Parathyroid adenoma (tissue), 2 donors: ENCODE measurements around the gene ASTL.

Experiments
- H2AFZ ChIP-seq: fragments of 300-600 bp; sonication (generic); one replicate; pipeline ENCODE4 v1.7.0; 2017; ENCODE audit warnings: antibody characterized with exemption, mild to moderate bottlenecking
- H3K27ac ChIP-seq: fragments of 300-600 bp; sonication (generic); one replicate; pipeline ENCODE4 v1.7.0; 2017
- H3K27me3 ChIP-seq: fragments of 300-600 bp; sonication (generic); one replicate; pipeline ENCODE4 v1.7.0; 2017; ENCODE audit warnings: low read length; ENCODE audit not compliant: control insufficient read depth, insufficient read depth
- H3K36me3 ChIP-seq: fragments of 300-600 bp; sonication (generic); one replicate; pipeline ENCODE4 v1.7.0; 2017; ENCODE audit warnings: low read length; ENCODE audit not compliant: control insufficient read depth, insufficient read depth
- H3K4me1 ChIP-seq: fragments of 300-600 bp; sonication (generic); one replicate; pipeline ENCODE4 v1.7.0; 2017; ENCODE audit warnings: control low read depth
- H3K4me2 ChIP-seq: fragments of 300-600 bp; sonication (generic); one replicate; pipeline ENCODE4 v1.7.0; 2017; ENCODE audit warnings: low read length
- H3K4me3 ChIP-seq: fragments of 300-600 bp; sonication (generic); one replicate; pipeline ENCODE4 v1.7.0; 2017; ENCODE audit warnings: low read depth, low read length
- H3K79me2 ChIP-seq: fragments of 300-600 bp; sonication (generic); one replicate; pipeline ENCODE4 v1.7.0; 2017; ENCODE audit warnings: control low read depth
- H3K9ac ChIP-seq: fragments of 300-600 bp; sonication (generic); one replicate; pipeline ENCODE4 v1.7.0; 2017; ENCODE audit warnings: mild to moderate bottlenecking
- H3K9me3 ChIP-seq: fragments of 300-600 bp; sonication (generic); one replicate; pipeline ENCODE4 v1.7.0; 2017; ENCODE audit warnings: low read length; ENCODE audit not compliant: control insufficient read depth
- TF ChIP-seq, protein P1 (sequence below): fragments of 300-600 bp; sonication (generic); IDR thresholded peaks from one replicate; pipeline ENCODE4 v1.7.0; 2017; ENCODE audit warnings: antibody characterized with exemption, mild to moderate bottlenecking
- donor health status: primary hyperparathyroidism.

ASTL gene

DNA sequence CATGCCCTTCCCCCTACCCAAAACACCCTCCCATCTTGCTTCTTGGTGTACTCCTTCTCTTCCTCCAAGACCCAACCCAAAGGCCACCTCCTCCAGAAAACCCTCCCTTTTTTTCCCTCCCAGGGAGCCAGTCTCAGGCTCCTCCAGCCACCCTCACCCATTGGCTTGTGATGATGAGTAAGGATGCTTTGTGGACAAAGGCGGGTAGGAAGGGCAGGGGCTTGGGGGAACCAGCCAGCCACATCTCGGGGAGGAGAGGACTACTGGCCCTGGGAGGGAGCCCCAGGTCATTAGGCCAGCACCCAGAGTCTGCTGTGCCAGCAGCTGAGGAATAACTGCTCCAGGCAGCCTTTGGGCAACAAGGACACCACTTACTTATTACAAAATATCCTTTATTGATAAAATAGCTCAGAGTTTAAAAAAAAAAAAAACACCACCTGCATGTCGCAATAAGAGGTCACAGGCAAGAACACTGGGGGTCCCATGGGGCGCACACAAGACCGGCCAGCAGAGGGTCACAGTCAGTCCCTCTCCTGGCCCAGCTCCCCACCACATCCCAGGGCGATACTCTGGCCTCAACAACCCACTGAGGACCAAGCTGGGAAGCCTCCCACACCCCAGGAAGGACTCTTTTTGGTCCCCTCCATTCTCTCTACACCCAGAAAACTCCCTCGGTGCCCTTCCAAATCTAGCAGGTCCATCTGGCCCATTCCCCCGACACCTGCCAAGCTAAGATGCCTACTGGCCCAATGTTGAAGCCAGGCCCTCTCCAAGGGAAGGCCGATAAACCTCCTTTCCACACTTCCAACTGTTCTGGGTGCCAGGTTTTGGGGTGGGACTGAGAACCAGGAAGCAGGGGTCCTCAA is 25.6 kb downstream of the ASTL start:
- Histone ChIP-seq H3K27me3 (no peaks in the 10 kb centered on the region), H3K9ac (no peak overlapping the region), H2AFZ (no peak overlapping the region), H3K27ac (no peak overlapping the region), H3K36me3 (no peaks in the 10 kb centered on the region), H3K4me3 (no peak overlapping the region), H3K4me1 (peaks cover 2% of the 10 kb centered on the region), H3K9me3 (no peaks in the 10 kb centered on the region), H3K4me2 (no peak overlapping the region), H3K79me2 (no peaks in the 10 kb centered on the region)
- TF ChIP-seq, protein P1, sequence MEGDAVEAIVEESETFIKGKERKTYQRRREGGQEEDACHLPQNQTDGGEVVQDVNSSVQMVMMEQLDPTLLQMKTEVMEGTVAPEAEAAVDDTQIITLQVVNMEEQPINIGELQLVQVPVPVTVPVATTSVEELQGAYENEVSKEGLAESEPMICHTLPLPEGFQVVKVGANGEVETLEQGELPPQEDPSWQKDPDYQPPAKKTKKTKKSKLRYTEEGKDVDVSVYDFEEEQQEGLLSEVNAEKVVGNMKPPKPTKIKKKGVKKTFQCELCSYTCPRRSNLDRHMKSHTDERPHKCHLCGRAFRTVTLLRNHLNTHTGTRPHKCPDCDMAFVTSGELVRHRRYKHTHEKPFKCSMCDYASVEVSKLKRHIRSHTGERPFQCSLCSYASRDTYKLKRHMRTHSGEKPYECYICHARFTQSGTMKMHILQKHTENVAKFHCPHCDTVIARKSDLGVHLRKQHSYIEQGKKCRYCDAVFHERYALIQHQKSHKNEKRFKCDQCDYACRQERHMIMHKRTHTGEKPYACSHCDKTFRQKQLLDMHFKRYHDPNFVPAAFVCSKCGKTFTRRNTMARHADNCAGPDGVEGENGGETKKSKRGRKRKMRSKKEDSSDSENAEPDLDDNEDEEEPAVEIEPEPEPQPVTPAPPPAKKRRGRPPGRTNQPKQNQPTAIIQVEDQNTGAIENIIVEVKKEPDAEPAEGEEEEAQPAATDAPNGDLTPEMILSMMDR = no peak

DNA sequence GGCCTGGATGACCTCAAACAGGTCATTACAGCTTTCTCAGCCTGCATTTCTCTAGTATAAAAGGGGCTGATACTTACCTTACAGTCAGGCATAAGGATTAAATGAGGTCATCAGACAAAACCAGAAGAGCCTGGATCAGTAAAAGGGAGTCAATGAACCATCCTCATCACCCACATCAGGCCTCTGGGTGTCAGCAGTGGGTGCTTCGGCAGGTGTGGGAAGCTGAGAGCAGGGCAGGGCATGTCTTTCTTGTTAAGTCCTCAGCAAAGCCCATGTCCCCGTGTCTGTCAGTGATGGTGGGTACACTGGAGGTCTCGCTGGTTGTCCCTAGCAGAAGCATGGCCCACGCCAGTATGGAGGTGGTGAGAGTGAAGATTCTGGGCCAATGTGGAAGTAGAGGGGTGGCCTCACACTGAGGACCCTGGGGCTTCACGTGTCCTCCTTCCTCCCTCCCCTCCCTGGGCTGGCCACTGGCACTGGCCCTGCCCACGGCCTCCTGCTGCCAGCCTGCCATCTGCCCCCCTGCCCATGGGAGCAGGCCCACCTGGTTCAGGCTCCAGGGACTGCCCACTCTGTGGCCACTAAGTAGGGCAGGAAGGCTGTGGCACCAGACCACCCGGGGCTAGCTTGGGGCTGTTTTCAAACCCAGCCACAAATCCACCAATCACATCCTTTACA is 26.3 kb downstream of the ASTL start:
- Histone ChIP-seq H3K4me2 (no peak overlapping the region), H2AFZ (no peak overlapping the region), H3K36me3 (no peaks in the 10 kb centered on the region), H3K79me2 (no peaks in the 10 kb centered on the region), H3K4me1 (no peaks in the 10 kb centered on the region), H3K27me3 (no peaks in the 10 kb centered on the region), H3K27ac (no peak overlapping the region), H3K9ac (no peak overlapping the region), H3K4me3 (no peak overlapping the region), H3K9me3 (no peaks in the 10 kb centered on the region)
- TF ChIP-seq, protein P1 = no peak

DNA sequence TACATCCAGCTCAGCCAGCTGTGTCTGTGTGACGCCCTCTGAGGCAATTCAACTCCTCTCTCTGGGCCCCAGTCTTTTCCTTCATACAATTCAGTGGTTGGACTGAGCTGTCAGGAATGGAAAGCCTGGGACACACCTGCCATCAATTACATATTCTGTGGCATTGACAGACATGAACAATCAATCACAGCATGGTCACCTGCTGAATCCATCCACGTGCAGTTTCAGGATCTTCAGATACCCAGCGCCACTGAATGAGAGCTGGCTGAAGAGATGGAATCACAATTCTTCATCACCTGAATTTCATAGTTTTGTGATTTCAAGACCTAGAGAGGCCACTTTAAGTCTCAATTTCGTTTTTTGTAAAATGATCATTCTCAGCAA is 27.1 kb downstream of the ASTL start:
- H3K79me2 ChIP-seq = no peaks in the 10 kb centered on the region
- no peaks in the 10 kb centered on the region for H3K9me3 ChIP-seq
- no peak overlapping the region for H3K4me2 ChIP-seq
- H3K4me1 ChIP-seq = no peaks in the 10 kb centered on the region
- no peak overlapping the region for H3K27ac ChIP-seq
- H3K36me3 ChIP-seq = no peaks in the 10 kb centered on the region
- no peaks in the 10 kb centered on the region for H3K27me3 ChIP-seq
- H3K9ac ChIP-seq = no peak overlapping the region
- TF ChIP-seq, protein P1 = no peak
- no peak overlapping the region for H2AFZ ChIP-seq
- no peak overlapping the region for H3K4me3 ChIP-seq

DNA sequence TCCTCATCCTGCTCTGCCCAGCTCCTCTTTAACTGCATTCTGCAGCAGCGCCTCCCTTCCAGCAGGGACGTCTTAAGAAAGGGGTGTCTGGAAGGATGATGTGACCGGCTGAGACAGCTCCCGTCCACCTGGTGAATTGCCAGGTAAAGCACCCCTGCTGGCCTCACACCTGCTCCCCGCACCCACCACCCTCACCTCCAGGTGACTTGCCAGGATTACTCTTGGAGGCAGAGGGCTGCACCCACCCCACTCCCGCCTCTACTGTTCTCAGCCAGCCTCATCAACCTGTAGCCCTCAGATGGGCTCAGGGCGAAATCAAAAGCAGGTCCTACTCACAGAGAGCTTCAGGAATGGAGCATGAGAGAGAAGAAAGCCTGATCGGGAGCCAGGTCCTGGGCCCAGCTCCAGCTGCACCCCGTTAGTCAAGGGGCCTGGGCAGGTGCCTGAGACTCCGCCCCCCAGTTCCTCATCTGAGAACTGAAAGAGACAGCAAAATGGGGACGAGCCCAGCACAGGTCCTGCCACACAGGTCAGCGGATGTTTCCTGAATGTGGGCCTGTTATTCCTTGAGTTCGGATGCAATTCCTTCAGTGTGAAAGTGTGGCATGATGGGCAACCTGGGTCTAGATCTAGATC is 27.6 kb downstream of the ASTL start:
- Histone ChIP-seq H3K9ac (no peak overlapping the region), H3K4me3 (no peak overlapping the region), H3K4me2 (no peak overlapping the region), H3K36me3 (no peaks in the 10 kb centered on the region), H2AFZ (no peak overlapping the region), H3K27me3 (no peaks in the 10 kb centered on the region), H3K4me1 (no peaks in the 10 kb centered on the region), H3K9me3 (no peaks in the 10 kb centered on the region), H3K79me2 (no peaks in the 10 kb centered on the region), H3K27ac (no peak overlapping the region)
- TF ChIP-seq, protein P1 = no peak
